Right ventricle myocardium inferior (tissue), 1 donor: ENCODE measurements around the gene TTC16. TPM values are rescaled to one million over a fixed set of nuclear protein-coding genes. Genes with fewer than 3 reads are reported as not detected.
"Not testable (repeated sequence)": the region's sequence is repeated elsewhere in the genome, so short reads cannot be mapped to it uniquely, and the experiment has no call there.

Source experiments
- ATAC-seq: fragments of 200-7000 bp; cut with Tn5 transposase; one replicate; pipeline ENCODE4 v1.9.1; 2020; ENCODE audit warnings: mild to moderate bottlenecking, moderate library complexity
- DNase-seq: peaks from one replicate; pipeline ENCODE4 v3.0.0; 2021; ENCODE audit errors: missing footprints
- intact Hi-C: fragments of 100-400 bp; cut with DNase I; formaldehyde crosslinking; loops from one replicate; pipeline ENCODE4 v1.11.0; 2022
- total RNA-seq: library from RNA; stranded (reverse); fragmentation: NEBNext Ultra II Directional; extraction: Animal tissue kit (Norgen Biotek cat#: 25700); gene quantifications from one replicate; pipeline ENCODE4 v1.2.1, GENCODE V29; 2021
- donor health status: DM: no; HTN: yes; CAD: no; lungs with severe emphysema.

The TTC16 gene
- total RNA-seq, 1 donor from 2014 or later, result 0.30 TPM

- no peak for ATAC-seq
- intact Hi-C loops, result no loop called here
- DNase-seq, result no peak
Measured at GRCh38 chr9:127755061-127756060, 39.5 kb downstream of the TTC16 start.

GRCh38 chr9:127756233-127756632 is 40.4 kb downstream of the TTC16 start:
- ATAC-seq (no peak), DNase-seq (no peak)
- intact Hi-C loops, result no loop called here

GRCh38 chr9:127756776-127757175 is 40.9 kb downstream of the TTC16 start:
- intact Hi-C loops, ATAC-seq, DNase-seq: not testable (repeated sequence)

- DNase-seq, result no peak
- intact Hi-C loops, result no loop called here
- no peak for ATAC-seq
Measured at GRCh38 chr9:127758843-127759242, 43.0 kb downstream of the TTC16 start.

- no peak for ATAC-seq
- intact Hi-C loops, result loop anchor here (5.0 kb wide), 1 partner anchor 96 kb away; no protein-coding TSS in a partner anchor
- DNase-seq, result no peak
Measured at GRCh38 chr9:127761061-127761460, 45.2 kb downstream of the TTC16 start.

- no peak for DNase-seq
- no peak for ATAC-seq
- intact Hi-C loops, result loop anchor here (5.0 kb wide), 1 partner anchor 96 kb away; no protein-coding TSS in a partner anchor
Measured at GRCh38 chr9:127761491-127761956, 45.6 kb downstream of the TTC16 start.

GRCh38 chr9:127762111-127762676 is 46.3 kb downstream of the TTC16 start:
- DNase-seq (peak; percentile 82), ATAC-seq (peak; percentile 52)
- intact Hi-C loops, result loop anchor here (5.0 kb wide), 1 partner anchor 95 kb away; no protein-coding TSS in a partner anchor

GRCh38 chr9:127763918-127764384 is 48.1 kb downstream of the TTC16 start:
- ATAC-seq, result peak; percentile 66
- intact Hi-C loops, result loop anchor here (5.0 kb wide), 1 partner anchor 93 kb away; no protein-coding TSS in a partner anchor
- peak; percentile 83 for DNase-seq

- ATAC-seq, result no peak
- intact Hi-C loops, result no loop called here
- DNase-seq, result no peak
Measured at GRCh38 chr9:127765418-127765817, 49.5 kb downstream of the TTC16 start.

GRCh38 chr9:127767410-127767809 is 51.5 kb downstream of the TTC16 start:
- DNase-seq (no peak), ATAC-seq (no peak)
- intact Hi-C loops, result no loop called here

- intact Hi-C loops, result no loop called here
- no peak for DNase-seq
- no peak for ATAC-seq
Measured at GRCh38 chr9:127767909-127768331, 52.0 kb downstream of the TTC16 start.

- DNase-seq (no peak), ATAC-seq (no peak)
- intact Hi-C loops, result no loop called here
Measured at GRCh38 chr9:127768698-127769097, 52.8 kb downstream of the TTC16 start.

- intact Hi-C loops, result no loop called here
- DNase-seq (no peak), ATAC-seq (no peak)
Measured at GRCh38 chr9:127769101-127769500, 53.2 kb downstream of the TTC16 start.

GRCh38 chr9:127769929-127770582 is 54.2 kb downstream of the TTC16 start:
- intact Hi-C loops, result no loop called here
- DNase-seq (no peak), ATAC-seq (no peak)

- no peak for ATAC-seq
- no peak for DNase-seq
- intact Hi-C loops, result no loop called here
Measured at GRCh38 chr9:127770583-127770904, 54.7 kb downstream of the TTC16 start.

- peak; percentile 98 for ATAC-seq
Measured at GRCh38 chr9:127770905-127771569, 55.2 kb downstream of the TTC16 start.

GRCh38 chr9:127771570-127772189 is 55.8 kb downstream of the TTC16 start:
- intact Hi-C loops, result no loop called here
- ATAC-seq (no peak), DNase-seq (no peak)

More at GRCh38 chr9:127770905-127771569, 55.2 kb downstream of the TTC16 start:
- intact Hi-C loops, result no loop called here
- DNase-seq, result peak; percentile 100

GRCh38 chr9:127772603-127773002 is 56.7 kb downstream of the TTC16 start:
- intact Hi-C loops, result no loop called here
- no peak for ATAC-seq
- no peak for DNase-seq
